Posterior vena cava (tissue), 2 donors: Measurements from ENCODE around the gene C1orf50. TPM values are rescaled to one million over a fixed set of nuclear protein-coding genes. Genes with fewer than 3 reads are reported as not detected.
A peak's percentile ranks its signal among the peaks of the same experiment; 100 is the strongest.
"Not testable (repeated sequence)": the region's sequence is repeated elsewhere in the genome, so short reads cannot be mapped to it uniquely, and the experiment has no call there.

Source experiments
- DNase-seq: peaks from one replicate; pipeline ENCODE4 v3.0.0-alpha.2; 2020; ENCODE audit warnings: low spot score
- intact Hi-C, 2 donors: fragments of 100-400 bp; cut with DNase I; formaldehyde crosslinking; loops; one replicate each; pipeline versions ENCODE4 v1.14.1 to v1.14.2; 2022 to 2023
- total RNA-seq, 2 donors: library from RNA; stranded (reverse); fragmentation: NEBNext Ultra II Directional; extraction: Animal tissue kit (Norgen Biotek cat#: 25700); gene quantifications; one replicate each; pipeline ENCODE4 v1.2.1, GENCODE V29; 2021
- donor health status: DM: yes; HTN: yes; CAD: no.
- donor health status: DM: yes; HTN: yes; CAD: no.

The C1orf50 gene
- total RNA-seq, 2 donors from 2014 or later = 6.0 to 6.5 TPM

- intact Hi-C loops = no loop called here
Measured at GRCh38 chr1:42780176-42780575, 13.1 kb downstream of the C1orf50 start.

GRCh38 chr1:42783092-42783491 is 16.0 kb downstream of the C1orf50 start:
- DNase-seq = no peak
- intact Hi-C loops = no loop called here

More at GRCh38 chr1:42780176-42780575, 13.1 kb downstream of the C1orf50 start:
- DNase-seq = no peak

- intact Hi-C loops = no loop called here
Measured at GRCh38 chr1:42784547-42784945, 17.5 kb downstream of the C1orf50 start.

GRCh38 chr1:42784946-42785693 is 18.1 kb downstream of the C1orf50 start, which contains the start of gene TMEM269:
Gene TMEM269 (plus strand): TSS chr1:42784991. CDS start chr1:42789894, 4,903 bp downstream.
- peak; percentile 85 for DNase-seq
- intact Hi-C loops = no loop called here

More at GRCh38 chr1:42784547-42784945, 17.5 kb downstream of the C1orf50 start:
- DNase-seq = no peak

- no peak for DNase-seq
- intact Hi-C loops = no loop called here
Measured at GRCh38 chr1:42786097-42786496, 19.0 kb downstream of the C1orf50 start.

- intact Hi-C loops = no loop called here
- no peak for DNase-seq
Measured at GRCh38 chr1:42788021-42788420, 21.0 kb downstream of the C1orf50 start.

GRCh38 chr1:42793824-42794223 is 26.8 kb downstream of the C1orf50 start:
- intact Hi-C loops = no loop called here
- DNase-seq = no peak

GRCh38 chr1:42797414-42797813 is 30.4 kb downstream of the C1orf50 start:
- intact Hi-C loops = no loop called here
- DNase-seq = no peak

- intact Hi-C loops = no loop called here
- DNase-seq = no peak
Measured at GRCh38 chr1:42797979-42798378, 30.9 kb downstream of the C1orf50 start.

GRCh38 chr1:42801832-42802473 is 34.9 kb downstream of the C1orf50 start:
- DNase-seq = no peak
- intact Hi-C loops = loop anchor here in 1 of 2 donors (1.0 kb wide), 1 partner anchor 24 kb away; no protein-coding TSS in a partner anchor

- DNase-seq = no peak
- intact Hi-C loops = no loop called here
Measured at GRCh38 chr1:42806171-42806570, 39.1 kb downstream of the C1orf50 start.

- intact Hi-C loops = no loop called here
- no peak for DNase-seq
Measured at GRCh38 chr1:42806593-42806992, 39.5 kb downstream of the C1orf50 start.

- no peak for DNase-seq
- intact Hi-C loops = no loop called here
Measured at GRCh38 chr1:42807056-42807668, 40.1 kb downstream of the C1orf50 start.

GRCh38 chr1:42814815-42815214 is 47.8 kb downstream of the C1orf50 start:
- DNase-seq, intact Hi-C loops: not testable (repeated sequence)

GRCh38 chr1:42815941-42816584 is 49.0 kb downstream of the C1orf50 start:
- no peak for DNase-seq
- intact Hi-C loops = no loop called here

GRCh38 chr1:42816585-42817439 is 49.8 kb downstream of the C1orf50 start, which contains the start of the genes ERMAP and SVBP:
Gene ERMAP (plus strand): TSS chr1:42817122. CDS start chr1:42830449, 13,327 bp downstream.
Gene SVBP (minus strand): TSS chr1:42817397. CDS start chr1:42816544, 853 bp downstream.
- intact Hi-C loops = no loop called here
- DNase-seq = peak; percentile 98

- intact Hi-C loops = no loop called here
- DNase-seq = no peak
Measured at GRCh38 chr1:42817440-42817767, 50.4 kb downstream of the C1orf50 start.

GRCh38 chr1:42817976-42818375 is 50.9 kb downstream of the C1orf50 start:
- intact Hi-C loops = no loop called here
- DNase-seq = no peak

- no peak for DNase-seq
- intact Hi-C loops = no loop called here
Measured at GRCh38 chr1:42820813-42821212, 53.8 kb downstream of the C1orf50 start.
